Tibial artery (tissue), 4 donors: ENCODE data around the gene SRRM2.

Source experiments
- DNase-seq, 2 donors: peaks; one replicate each; pipeline ENCODE4 v3.0.0-alpha.2; 2019
- H3K27ac ChIP-seq, 2 donors: fragments of 200-600 bp; sonication (generic) in 1 of 2; 1 replicate in 1 of 2; 2 replicates in 1 of 2; pipeline ENCODE4 v1.5.1; 2018 to 2019; ENCODE audit warnings: mild to moderate bottlenecking in 1 of 2
- H3K27me3 ChIP-seq, 2 donors: fragments of 200-600 bp; sonication (generic) in 1 of 2; one replicate each; pipeline versions ENCODE4 v1.5.1 to v1.6.0; 2016 to 2019
- H3K36me3 ChIP-seq, 3 donors: fragments of 200-600 bp; sonication (generic) in 2 of 3; one replicate each; pipeline ENCODE4 v1.5.1; 2016 to 2019; ENCODE audit warnings: mild to moderate bottlenecking in 2 of 3
- H3K4me1 ChIP-seq, 4 donors: fragments of 200-600 bp; sonication (generic) in 2 of 4; 1 replicate in 3 of 4; 2 replicates in 1 of 4; pipeline ENCODE4 v1.5.1; 2016 to 2019
- H3K4me3 ChIP-seq, 2 donors: fragments of 200-600 bp; sonication (generic) in 1 of 2; 1 replicate in 1 of 2; 2 replicates in 1 of 2; pipeline ENCODE4 v1.5.1; 2018 to 2019; ENCODE audit warnings: mild to moderate bottlenecking in 2 of 2
- H3K9me3 ChIP-seq, 3 donors: fragments of 200-600 bp; sonication (generic) in 1 of 3; one replicate each; pipeline ENCODE4 v1.5.1; 2016 to 2019
- intact Hi-C: fragments of 100-400 bp; cut with DNase I; formaldehyde crosslinking; loops from one replicate; pipeline ENCODE4 v1.15.0; 2023; ENCODE audit warnings: low total_unique reads
- TF ChIP-seq, protein P1 (sequence below), 2 experiments: fragments of 200-600 bp in 1 of 2; fragments of 450-650 bp in 1 of 2; IDR thresholded peaks; one replicate each; pipeline ENCODE4 v1.5.1; 2017 to 2019; ENCODE audit warnings: antibody characterized with exemption in 2 of 2, mild to moderate bottlenecking in 1 of 2, moderate library complexity in 1 of 2

Gene SRRM2

DNA sequence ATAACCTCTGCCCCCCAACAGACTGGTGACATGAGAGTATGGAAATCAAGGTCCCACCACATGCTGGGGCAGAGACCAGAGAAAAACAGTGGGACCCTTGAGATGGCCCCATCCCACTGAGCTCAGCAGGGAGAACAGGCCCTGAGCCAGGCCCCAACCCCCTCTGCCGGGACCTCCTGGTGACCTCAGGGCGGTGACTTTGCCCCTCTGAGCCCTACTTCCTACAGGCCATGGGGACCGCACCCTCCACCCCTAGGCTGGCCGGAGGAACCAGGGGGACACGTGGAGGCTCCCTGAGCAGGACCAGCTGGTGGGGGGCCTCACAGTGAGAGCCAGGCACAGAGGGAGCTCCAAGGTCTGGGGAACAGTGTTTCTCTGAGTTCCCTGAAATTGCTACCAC is 13.8 kb upstream of the SRRM2 start:
- Histone ChIP-seq H3K9me3 (no peaks in the 10 kb centered on the region), H3K36me3 (no peaks in the 10 kb centered on the region), H3K27ac (no peak overlapping the region), H3K4me1 (no peaks in the 10 kb centered on the region), H3K27me3 (peaks cover 0 to 63% of the 10 kb centered on the region in 2 donors), H3K4me3 (no peak overlapping the region)
- no peak for DNase-seq
- intact Hi-C loops, result loop anchor here (10.0 kb wide), 1 partner anchor 116 kb away; the partner anchor contains the start of gene PRSS22
- TF ChIP-seq, protein P1, sequence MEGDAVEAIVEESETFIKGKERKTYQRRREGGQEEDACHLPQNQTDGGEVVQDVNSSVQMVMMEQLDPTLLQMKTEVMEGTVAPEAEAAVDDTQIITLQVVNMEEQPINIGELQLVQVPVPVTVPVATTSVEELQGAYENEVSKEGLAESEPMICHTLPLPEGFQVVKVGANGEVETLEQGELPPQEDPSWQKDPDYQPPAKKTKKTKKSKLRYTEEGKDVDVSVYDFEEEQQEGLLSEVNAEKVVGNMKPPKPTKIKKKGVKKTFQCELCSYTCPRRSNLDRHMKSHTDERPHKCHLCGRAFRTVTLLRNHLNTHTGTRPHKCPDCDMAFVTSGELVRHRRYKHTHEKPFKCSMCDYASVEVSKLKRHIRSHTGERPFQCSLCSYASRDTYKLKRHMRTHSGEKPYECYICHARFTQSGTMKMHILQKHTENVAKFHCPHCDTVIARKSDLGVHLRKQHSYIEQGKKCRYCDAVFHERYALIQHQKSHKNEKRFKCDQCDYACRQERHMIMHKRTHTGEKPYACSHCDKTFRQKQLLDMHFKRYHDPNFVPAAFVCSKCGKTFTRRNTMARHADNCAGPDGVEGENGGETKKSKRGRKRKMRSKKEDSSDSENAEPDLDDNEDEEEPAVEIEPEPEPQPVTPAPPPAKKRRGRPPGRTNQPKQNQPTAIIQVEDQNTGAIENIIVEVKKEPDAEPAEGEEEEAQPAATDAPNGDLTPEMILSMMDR (IDR thresholded peaks at IDR 0.05), result no peak

DNA sequence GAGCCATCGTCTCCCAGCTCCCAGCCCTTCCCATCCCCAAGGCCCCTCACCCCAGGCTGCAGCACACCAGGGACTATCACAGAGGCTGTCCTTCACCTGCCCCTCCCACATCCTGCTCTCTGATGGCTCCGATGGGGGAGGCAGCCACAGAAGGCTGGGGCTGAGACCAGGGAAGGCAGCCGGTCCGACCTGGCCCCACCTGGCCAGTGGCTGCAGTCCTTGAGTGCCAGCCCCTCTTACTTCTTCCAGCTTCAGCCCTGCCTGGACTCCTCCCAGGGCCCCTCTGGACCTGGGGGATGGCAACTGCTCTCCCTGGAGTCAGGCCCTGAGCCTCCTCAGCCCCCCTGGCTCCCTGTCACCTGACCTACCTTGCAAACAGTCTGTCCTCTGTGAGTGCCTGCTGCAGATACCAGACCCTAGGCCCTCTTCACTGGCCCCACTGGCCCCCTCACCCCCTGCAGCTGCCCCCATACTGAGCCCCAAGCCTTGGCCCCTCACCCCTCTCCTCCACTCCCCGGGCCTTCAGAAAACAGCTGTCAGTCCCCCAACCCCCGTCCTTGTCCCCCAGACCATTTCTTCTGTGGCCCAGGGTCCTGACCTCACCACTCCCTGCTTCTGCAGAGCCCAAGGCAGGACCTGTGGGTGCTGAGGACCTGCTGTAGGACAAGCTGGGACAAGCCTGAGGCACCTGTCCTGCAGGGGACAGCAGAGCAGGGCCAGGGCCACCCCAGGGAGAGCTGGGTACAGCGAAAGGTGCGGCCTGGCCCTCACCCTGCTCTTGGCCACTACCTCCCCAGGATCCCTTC is 12.6 kb upstream of the SRRM2 start:
- H3K4me3 ChIP-seq, result no peak overlapping the region
- intact Hi-C loops, result loop anchor here (10.0 kb wide), 1 partner anchor 115 kb away; the partner anchor contains the start of gene PRSS22

DNA sequence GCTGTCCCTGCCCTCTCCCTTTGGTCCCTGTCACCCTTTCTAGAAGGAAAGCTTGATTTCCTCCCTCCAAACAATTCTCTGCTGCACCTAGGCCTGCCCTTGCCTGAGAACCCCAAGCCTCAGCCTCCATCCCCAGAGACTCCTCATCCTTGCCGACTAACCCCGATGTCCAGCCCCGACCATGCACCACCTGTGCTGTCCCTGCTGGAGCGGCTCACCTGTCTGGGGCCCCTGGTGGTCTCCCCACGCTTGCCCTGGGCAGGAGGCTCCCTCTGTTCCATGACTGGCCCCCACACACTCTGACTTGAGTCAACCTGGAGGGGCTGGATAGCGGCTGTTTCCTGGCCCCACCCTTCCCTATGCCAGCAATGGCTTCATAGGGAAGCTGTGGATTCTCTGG is 12.0 kb upstream of the SRRM2 start:
- H3K9me3 ChIP-seq, result no peaks in the 10 kb centered on the region
- no peaks in the 10 kb centered on the region for H3K4me1 ChIP-seq
- no peak overlapping the region for H3K4me3 ChIP-seq
- no peak overlapping the region for H3K27ac ChIP-seq
- TF ChIP-seq, protein P1 (IDR thresholded peaks at IDR 0.05), result no peak
- intact Hi-C loops, result no loop called here
- H3K36me3 ChIP-seq, result no peaks in the 10 kb centered on the region
- DNase-seq, result no peak
- H3K27me3 ChIP-seq, result peaks cover 0 to 60% of the 10 kb centered on the region in 2 donors

More for the DNA sequence above, 12.6 kb upstream of the SRRM2 start:
- H3K36me3 ChIP-seq, result no peaks in the 10 kb centered on the region
- no peaks in the 10 kb centered on the region for H3K9me3 ChIP-seq
- peaks cover 0 to 60% of the 10 kb centered on the region in 2 donors for H3K27me3 ChIP-seq
- TF ChIP-seq, protein P1 (IDR thresholded peaks at IDR 0.05), result no peak
- no peaks in the 10 kb centered on the region for H3K4me1 ChIP-seq
- H3K27ac ChIP-seq, result no peak overlapping the region
- no peak for DNase-seq

DNA sequence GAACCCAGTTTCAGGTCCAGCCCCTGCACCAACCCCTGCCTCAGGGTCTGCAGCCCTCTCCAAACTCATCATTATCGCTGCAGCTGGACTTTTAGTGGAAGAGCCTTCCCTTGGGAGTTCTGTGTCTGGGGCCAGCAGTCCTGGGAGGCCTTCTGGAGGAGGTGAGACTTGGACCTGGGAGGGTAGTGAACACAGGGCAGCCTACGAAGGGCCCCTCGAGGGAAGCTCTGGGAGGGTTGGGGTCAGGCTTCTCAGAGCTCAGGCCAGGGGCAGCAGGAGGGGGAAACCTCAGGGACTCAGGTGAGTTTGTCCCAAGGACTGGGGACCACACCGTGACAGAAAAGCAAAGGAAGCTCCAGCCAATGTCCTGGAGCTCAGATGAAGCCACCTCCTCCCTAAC is 11.3 kb upstream of the SRRM2 start:
- intact Hi-C loops, result no loop called here
- Histone ChIP-seq H3K4me1 (no peaks in the 10 kb centered on the region), H3K4me3 (no peak overlapping the region), H3K36me3 (no peaks in the 10 kb centered on the region), H3K9me3 (no peaks in the 10 kb centered on the region), H3K27me3 (peaks cover 0 to 60% of the 10 kb centered on the region in 2 donors), H3K27ac (no peak overlapping the region)
- TF ChIP-seq, protein P1 (IDR thresholded peaks at IDR 0.05), result no peak
- DNase-seq, result no peak

DNA sequence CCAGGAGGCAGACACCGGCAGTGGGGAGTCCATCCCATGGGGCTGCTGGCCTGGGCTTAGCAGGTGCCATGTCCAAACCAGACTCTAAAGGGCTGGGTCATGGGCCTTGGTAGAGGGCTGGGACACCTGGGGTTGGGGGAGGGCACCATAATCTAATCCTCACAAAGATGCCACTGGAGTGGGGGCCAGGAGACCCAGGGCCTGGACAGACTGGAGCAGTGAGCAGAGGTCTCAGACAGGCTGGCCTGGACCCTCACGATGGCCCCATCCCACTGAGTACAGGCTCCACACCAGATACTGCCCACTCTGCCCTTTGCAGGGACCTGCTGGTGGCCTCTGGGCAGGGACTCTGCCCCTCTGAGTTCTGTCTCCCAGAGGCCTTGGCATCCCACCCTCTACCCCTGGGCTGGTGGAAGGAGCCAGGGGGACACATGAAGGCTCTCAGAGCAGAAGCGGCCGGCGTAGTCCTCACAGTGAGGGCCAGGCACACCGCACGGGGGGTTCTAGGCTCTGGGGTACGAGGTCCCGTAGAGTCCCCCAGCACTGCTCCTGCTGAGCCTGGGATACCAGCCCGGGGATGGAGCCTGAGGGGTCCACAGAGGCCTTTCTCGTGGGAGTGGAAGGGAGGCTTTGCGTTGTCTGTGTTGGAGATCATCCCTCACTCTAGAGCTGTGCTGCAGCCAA is 10.0 kb upstream of the SRRM2 start:
- Histone ChIP-seq H3K36me3 (no peaks in the 10 kb centered on the region), H3K27me3 (peaks cover 0 to 47% of the 10 kb centered on the region in 2 donors), H3K27ac (no peak overlapping the region), H3K4me3 (no peak overlapping the region), H3K9me3 (no peaks in the 10 kb centered on the region), H3K4me1 (no peaks in the 10 kb centered on the region)
- TF ChIP-seq, protein P1 (IDR thresholded peaks at IDR 0.05), result no peak
- intact Hi-C loops, result no loop called here
- DNase-seq, result no peak
